Tibial nerve (tissue), 4 donors: ENCODE measurements around the gene DNAI2. TPM values are rescaled to one million over a fixed set of nuclear protein-coding genes. Genes with fewer than 3 reads are reported as not detected.

ENCODE experiments used
- DNase-seq, 2 donors: peaks; one replicate each; pipeline ENCODE4 v3.0.0-alpha.2; 2019; ENCODE audit warnings: low spot score in 2 of 2
- H3K27ac ChIP-seq, 4 donors: fragments of 200-600 bp; sonication (generic) in 3 of 4; one replicate each; pipeline ENCODE4 v1.5.1; 2017 to 2019; ENCODE audit warnings: mild to moderate bottlenecking in 1 of 4
- H3K27me3 ChIP-seq, 2 donors: fragments of 200-600 bp; sonication (generic) in 1 of 2; one replicate each; pipeline versions ENCODE4 v1.5.1 to v1.6.0; 2017 to 2019
- H3K36me3 ChIP-seq, 3 donors: fragments of 200-600 bp; sonication (generic); one replicate each; pipeline ENCODE4 v1.5.1; 2018 to 2019
- H3K4me1 ChIP-seq, 4 donors: fragments of 200-600 bp; sonication (generic) in 3 of 4; one replicate each; pipeline ENCODE4 v1.5.1; 2017 to 2019
- H3K4me3 ChIP-seq, 4 donors: fragments of 200-600 bp; sonication (generic) in 3 of 4; one replicate each; pipeline ENCODE4 v1.5.1; 2017 to 2019; ENCODE audit warnings: mild to moderate bottlenecking in 1 of 4, moderate library complexity in 1 of 4
- H3K9me3 ChIP-seq, 4 donors: fragments of 200-600 bp; sonication (generic) in 3 of 4; one replicate each; pipeline ENCODE4 v1.5.1; 2017 to 2019
- EP300 ChIP-seq, 2 donors: sonication (generic); formaldehyde crosslinking; IDR thresholded peaks; one replicate each; pipeline ENCODE4 v1.6.1; 2017; ENCODE audit warnings: antibody characterized with exemption in 2 of 2, mild to moderate bottlenecking in 1 of 2
- POLR2A ChIP-seq, 2 donors: fragments of 450-650 bp; IDR thresholded peaks; one replicate each; pipeline ENCODE4 v1.6.1; 2017; ENCODE audit warnings: antibody characterized with exemption in 2 of 2, mild to moderate bottlenecking in 2 of 2, moderate library complexity in 2 of 2
- WGBS, 2 donors: methylation state at CpG; one replicate each; pipeline ENCODE4 v1.1.5; 2018; 5-methylcytosine and 5-hydroxymethylcytosine counted together
- total RNA-seq, 4 donors: library from RNA; depleted of rRNA; stranded (reverse); fragments of >200 nt; gene quantifications; one replicate each; pipeline ENCODE4 v1.1.0, GENCODE V29; 2016
- TF ChIP-seq, protein P1 (sequence below), 5 experiments: fragments of 200-600 bp in 3 of 5; fragments of 450-650 bp in 2 of 5; sonication (generic) in 3 of 5; IDR thresholded peaks; one replicate each; pipeline ENCODE4 v1.5.1; 2016 to 2019; ENCODE audit warnings: antibody characterized with exemption in 5 of 5, mild to moderate bottlenecking in 3 of 5, moderate library complexity in 2 of 5

The DNAI2 gene
- total RNA-seq, 4 donors from 2014 or later, result 0.60 TPM; not detected in 3

GRCh38 chr17:74335529-74336062, 61.6 kb downstream of the DNAI2 start:
- 58% methylated on average over 5 of the region's 5 CpGs for WGBS, 2 donors
- H3K36me3 ChIP-seq, result no peaks in the 10 kb centered on the region

GRCh38 chr17:74336307-74336706, 62.3 kb downstream of the DNAI2 start:
- Histone ChIP-seq H3K27ac (peak overlapping the region; percentile 21 to 86 (median 64)), H3K4me3 (no peak overlapping the region), H3K4me1 (peaks cover 0 to 6% (median 2%) of the 10 kb centered on the region in 4 donors), H3K27me3 (peaks cover 0 to 7% of the 10 kb centered on the region in 2 donors), H3K36me3 (no peaks in the 10 kb centered on the region), H3K9me3 (peaks cover 0 to 13% (median 0%) of the 10 kb centered on the region in 4 donors)
- no peak for DNase-seq
- 76 to 80% methylated on average over 7 of the region's 7 CpGs for WGBS, 2 donors
- TF ChIP-seq EP300 (IDR thresholded peaks at IDR 0.05) (no peak), POLR2A (IDR thresholded peaks at IDR 0.05) (no peak)
- TF ChIP-seq, protein P1, sequence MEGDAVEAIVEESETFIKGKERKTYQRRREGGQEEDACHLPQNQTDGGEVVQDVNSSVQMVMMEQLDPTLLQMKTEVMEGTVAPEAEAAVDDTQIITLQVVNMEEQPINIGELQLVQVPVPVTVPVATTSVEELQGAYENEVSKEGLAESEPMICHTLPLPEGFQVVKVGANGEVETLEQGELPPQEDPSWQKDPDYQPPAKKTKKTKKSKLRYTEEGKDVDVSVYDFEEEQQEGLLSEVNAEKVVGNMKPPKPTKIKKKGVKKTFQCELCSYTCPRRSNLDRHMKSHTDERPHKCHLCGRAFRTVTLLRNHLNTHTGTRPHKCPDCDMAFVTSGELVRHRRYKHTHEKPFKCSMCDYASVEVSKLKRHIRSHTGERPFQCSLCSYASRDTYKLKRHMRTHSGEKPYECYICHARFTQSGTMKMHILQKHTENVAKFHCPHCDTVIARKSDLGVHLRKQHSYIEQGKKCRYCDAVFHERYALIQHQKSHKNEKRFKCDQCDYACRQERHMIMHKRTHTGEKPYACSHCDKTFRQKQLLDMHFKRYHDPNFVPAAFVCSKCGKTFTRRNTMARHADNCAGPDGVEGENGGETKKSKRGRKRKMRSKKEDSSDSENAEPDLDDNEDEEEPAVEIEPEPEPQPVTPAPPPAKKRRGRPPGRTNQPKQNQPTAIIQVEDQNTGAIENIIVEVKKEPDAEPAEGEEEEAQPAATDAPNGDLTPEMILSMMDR (IDR thresholded peaks at IDR 0.05), result no peak

More at GRCh38 chr17:74335529-74336062, 61.6 kb downstream of the DNAI2 start:
- Histone ChIP-seq H3K27ac (peak overlapping the region in 2 of 4 donors; percentile 79 to 86), H3K4me1 (peaks cover 0 to 6% (median 2%) of the 10 kb centered on the region in 4 donors), H3K27me3 (peaks cover 0 to 7% of the 10 kb centered on the region in 2 donors), H3K9me3 (peaks cover 0 to 13% (median 0%) of the 10 kb centered on the region in 4 donors), H3K4me3 (no peak overlapping the region)
- TF ChIP-seq EP300 (IDR thresholded peaks at IDR 0.05) (no peak), POLR2A (IDR thresholded peaks at IDR 0.05) (no peak)
- TF ChIP-seq, protein P1 (IDR thresholded peaks at IDR 0.05), result no peak
- no peak for DNase-seq

GRCh38 chr17:74337834-74338500, 63.9 kb downstream of the DNAI2 start:
- WGBS, 2 donors, result 52 to 57% methylated on average over 8 to 11 of the region's 12 CpGs
- H3K27ac ChIP-seq, result peak overlapping the region; percentile 2 to 86 (median 68)
- TF ChIP-seq POLR2A (IDR thresholded peaks at IDR 0.05) (no peak), EP300 (IDR thresholded peaks at IDR 0.05) (peak in 1 of 2 donors; percentile 49)
- peaks cover 0 to 13% (median 0%) of the 10 kb centered on the region in 4 donors for H3K9me3 ChIP-seq
- no peak for DNase-seq
- no peaks in the 10 kb centered on the region for H3K36me3 ChIP-seq
- peaks cover 0 to 7% of the 10 kb centered on the region in 2 donors for H3K27me3 ChIP-seq
- no peak overlapping the region for H3K4me3 ChIP-seq
- peaks cover 0 to 6% (median 2%) of the 10 kb centered on the region in 4 donors for H3K4me1 ChIP-seq

DNA sequence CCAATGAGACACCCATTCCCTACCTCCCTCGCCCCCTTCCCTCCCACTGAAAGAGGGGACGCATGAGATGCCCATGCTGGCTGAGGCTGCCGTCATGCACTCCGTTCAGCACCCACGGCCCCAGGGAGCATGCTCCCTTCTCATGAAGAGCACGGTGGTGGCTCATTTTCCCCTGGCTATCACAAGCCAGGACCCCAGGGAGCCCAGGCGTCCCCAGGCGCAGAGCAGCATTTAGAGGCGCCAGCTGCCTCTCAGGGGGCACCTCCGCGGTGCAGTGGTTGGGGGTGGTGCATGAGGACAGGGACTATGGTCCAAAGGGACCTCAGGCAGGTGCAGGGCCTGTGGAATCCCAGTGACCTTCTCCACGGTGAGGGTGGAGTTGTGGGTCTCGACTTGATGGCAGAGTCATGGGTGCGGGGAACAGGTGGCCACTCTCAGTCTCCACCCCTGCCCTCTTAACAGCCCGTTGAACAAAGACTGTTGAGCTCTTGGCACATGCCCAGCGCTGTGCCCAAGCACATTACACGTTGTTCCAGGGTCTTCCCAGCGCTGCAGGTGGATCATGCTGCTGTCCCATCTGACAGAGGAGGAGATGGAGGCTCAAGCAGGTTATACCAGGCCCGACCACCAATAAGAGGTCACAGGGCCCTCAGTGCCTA, 65.6 kb downstream of the DNAI2 start:
- Histone ChIP-seq H3K27me3 (peaks cover 0 to 9% of the 10 kb centered on the region in 2 donors), H3K36me3 (no peaks in the 10 kb centered on the region), H3K9me3 (peaks cover 0 to 5% (median 0%) of the 10 kb centered on the region in 4 donors), H3K4me1 (peaks cover 0 to 6% (median 2%) of the 10 kb centered on the region in 4 donors), H3K27ac (peak overlapping the region; percentile 34 to 86 (median 68)), H3K4me3 (no peak overlapping the region)
- TF ChIP-seq POLR2A (IDR thresholded peaks at IDR 0.05) (no peak), EP300 (IDR thresholded peaks at IDR 0.05) (no peak)
- TF ChIP-seq, protein P1 (IDR thresholded peaks at IDR 0.05), result no peak
- 75 to 81% methylated on average over 15 to 19 of the region's 19 CpGs for WGBS, 2 donors
- no peak for DNase-seq

DNA sequence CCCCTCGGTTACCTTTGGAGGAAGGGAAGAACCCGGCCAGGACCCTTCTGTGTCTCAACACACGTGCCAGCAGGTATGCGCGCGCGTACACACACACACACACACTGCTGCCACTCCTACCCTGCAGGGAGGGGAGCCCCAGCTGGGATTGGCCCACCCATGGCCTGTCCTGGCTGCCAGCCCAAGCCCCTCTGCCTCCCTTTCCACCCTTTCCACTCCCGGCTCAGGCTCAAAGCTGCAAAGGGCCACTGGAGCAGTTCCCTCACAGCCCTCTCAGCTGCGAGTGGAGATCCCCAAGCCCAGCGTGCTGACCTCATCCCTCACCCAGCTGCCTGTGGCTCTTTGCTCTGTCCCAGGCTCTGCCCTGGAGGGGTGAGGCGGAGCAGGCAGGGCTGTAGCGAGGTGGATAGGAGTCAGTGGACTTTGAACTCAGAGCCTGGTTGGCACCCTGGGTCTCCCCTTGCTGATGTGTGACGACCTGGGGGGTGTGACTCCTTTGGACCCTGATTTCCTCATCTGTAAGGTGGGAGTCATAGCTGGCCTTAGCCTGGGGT, 66.5 kb downstream of the DNAI2 start:
- no peak overlapping the region for H3K4me3 ChIP-seq
- peaks cover 0 to 6% (median 2%) of the 10 kb centered on the region in 4 donors for H3K4me1 ChIP-seq
- peaks cover 0 to 11% of the 10 kb centered on the region in 2 donors for H3K27me3 ChIP-seq
- H3K9me3 ChIP-seq, result no peaks in the 10 kb centered on the region
- no peak for TF ChIP-seq EP300 (IDR thresholded peaks at IDR 0.05)
- TF ChIP-seq, protein P1 (IDR thresholded peaks at IDR 0.05), result no peak
- no peak for TF ChIP-seq POLR2A (IDR thresholded peaks at IDR 0.05)
- DNase-seq, result no peak
- H3K27ac ChIP-seq, result peak overlapping the region in 3 of 4 donors; percentile 56 to 86 (median 81)
- H3K36me3 ChIP-seq, result no peaks in the 10 kb centered on the region
- 51 to 59% methylated on average over 12 to 13 of the region's 13 CpGs for WGBS, 2 donors
